WTC11 (cell line): ENCODE measurements around the gene SLC25A21. TPM values are rescaled to one million over a fixed set of nuclear protein-coding genes. Genes with fewer than 3 reads are reported as not detected.

ENCODE experiments used
- ATAC-seq: fragments of 200-7000 bp; cut with Tn5 transposase; 2 replicates; pipeline ENCODE4 v1.10.0; 2021; ENCODE audit warnings: mild to moderate bottlenecking, moderate library complexity
- CTCF ChIA-PET: fragments of 300-600 bp; sonication (Branson Sonifier 250); formaldehyde crosslinking; loops from one replicate; lab custom pipeline; 2021; ENCODE audit warnings: antibody characterized with exemption; lab: Charles Lee
- POLR2A ChIA-PET: fragments of 350-600 bp; sonication (Branson Sonifier 250); formaldehyde crosslinking; loops from one replicate; lab custom pipeline; 2021; ENCODE audit warnings: antibody characterized with exemption; lab: Charles Lee
- DNase-seq: peaks from one replicate; pipeline ENCODE4 v3.0.0; 2021; ENCODE audit warnings: low spot score
- H3K27ac Mint-ChIP-seq: 2 replicates; pipeline ENCODE4 v1.8.0; 2021; ENCODE audit warnings: mixed read lengths
- H3K27me3 Mint-ChIP-seq: 2 replicates; pipeline ENCODE4 v1.8.0; 2021; ENCODE audit warnings: low read depth, mild to moderate bottlenecking, moderate library complexity, mixed read lengths
- H3K36me3 Mint-ChIP-seq: 2 replicates; pipeline ENCODE4 v1.8.0; 2021; ENCODE audit warnings: mixed read lengths
- H3K4me1 Mint-ChIP-seq: 2 replicates; pipeline ENCODE4 v1.8.0; 2022; ENCODE audit warnings: mixed read lengths
- H3K4me3 Mint-ChIP-seq: 2 replicates; pipeline ENCODE4 v1.8.0; 2021; ENCODE audit warnings: mild to moderate bottlenecking, moderate library complexity, mixed read lengths
- H3K9me3 Mint-ChIP-seq: 2 replicates; pipeline ENCODE4 v1.8.0; 2021; ENCODE audit warnings: mixed read lengths
- ELF4 ChIP-seq: sonication (generic); formaldehyde crosslinking; IDR thresholded peaks from 2 replicates; pipeline ENCODE4 v1.8.1; 2022; ENCODE audit warnings: low read depth, mild to moderate bottlenecking, moderate library complexity, missing genetic modification reagents
- ETV6 ChIP-seq: sonication (generic); formaldehyde crosslinking; IDR thresholded peaks from 2 replicates; pipeline ENCODE4 v1.8.1; 2022; ENCODE audit warnings: mild to moderate bottlenecking, missing genetic modification reagents
- FOXP1 ChIP-seq: sonication (generic); formaldehyde crosslinking; IDR thresholded peaks from 2 replicates; pipeline ENCODE4 v1.8.0; 2022; ENCODE audit warnings: missing genetic modification reagents, mild to moderate bottlenecking, moderate library complexity, borderline replicate concordance
- NFATC4 ChIP-seq: fragments of 250-450 bp; sonication (Bioruptor Pico); IDR thresholded peaks from 2 replicates; pipeline ENCODE4 v1.9.0; 2021; ENCODE audit warnings: mild to moderate bottlenecking
- ZBTB21 ChIP-seq: sonication (generic); formaldehyde crosslinking; IDR thresholded peaks from 2 replicates; pipeline ENCODE4 v1.8.1; 2023; ENCODE audit warnings: mild to moderate bottlenecking, missing genetic modification reagents, borderline replicate concordance
- ZNF121 ChIP-seq: sonication (generic); formaldehyde crosslinking; IDR thresholded peaks from 2 replicates; pipeline ENCODE4 v1.8.0; 2023; ENCODE audit warnings: missing genetic modification reagents
- ZNF138 ChIP-seq: sonication (generic); formaldehyde crosslinking; conservative IDR thresholded peaks from 2 replicates; pipeline ENCODE4 v1.8.1; 2022; ENCODE audit warnings: mild to moderate bottlenecking, moderate library complexity, missing genetic modification reagents
- ZNF263 ChIP-seq: sonication (generic); formaldehyde crosslinking; IDR thresholded peaks from 2 replicates; pipeline ENCODE4 v1.8.1; 2022; ENCODE audit warnings: low read depth, mild to moderate bottlenecking, moderate library complexity, missing genetic modification reagents
- ZNF423 ChIP-seq: fragments of 250-450 bp; sonication (Bioruptor Pico); IDR thresholded peaks from 2 replicates; pipeline ENCODE4 v2.1.2; 2022; ENCODE audit warnings: mild to moderate bottlenecking, moderate library complexity
- total RNA-seq: library from RNA; stranded (reverse); gene quantifications from 3 replicates; pipeline ENCODE4 v1.2.3, GENCODE V29; 2021
- TF ChIP-seq, protein P1 (sequence below): sonication (generic); formaldehyde crosslinking; IDR thresholded peaks from 2 replicates; pipeline ENCODE4 v1.8.1; 2023; ENCODE audit warnings: mild to moderate bottlenecking, missing genetic modification reagents, borderline replicate concordance
- TF ChIP-seq, protein P2 (sequence below): fragments of 250-450 bp; sonication (Bioruptor Pico); IDR thresholded peaks from 2 replicates; pipeline ENCODE4 v1.9.0; 2021; ENCODE audit warnings: mild to moderate bottlenecking
- TF ChIP-seq, protein P3 (sequence below): sonication (generic); formaldehyde crosslinking; IDR thresholded peaks from 2 replicates; pipeline ENCODE4 v1.8.1; 2022; ENCODE audit warnings: mild to moderate bottlenecking, moderate library complexity, missing genetic modification reagents
- TF ChIP-seq, protein P4 (sequence below): sonication (generic); formaldehyde crosslinking; IDR thresholded peaks from 2 replicates; pipeline ENCODE4 v1.8.1; 2022; ENCODE audit warnings: missing genetic modification reagents, borderline replicate concordance
- TF ChIP-seq, protein P5 (sequence below): fragments of 250-450 bp; sonication (Bioruptor Pico); IDR thresholded peaks from 2 replicates; pipeline ENCODE4 v1.9.0; 2021; ENCODE audit warnings: mild to moderate bottlenecking
- TF ChIP-seq, protein P6 (sequence below): fragments of 250-450 bp; sonication (Bioruptor Pico); IDR thresholded peaks from 2 replicates; pipeline ENCODE4 v1.8.0; 2021; ENCODE audit warnings: mild to moderate bottlenecking
- TF ChIP-seq, protein P7 (sequence below): sonication (generic); formaldehyde crosslinking; conservative IDR thresholded peaks from 2 replicates; pipeline ENCODE4 v1.8.1; 2023; ENCODE audit warnings: mild to moderate bottlenecking, low read depth, missing genetic modification reagents, moderate library complexity
- TF ChIP-seq, protein P8 (sequence below): sonication (generic); formaldehyde crosslinking; IDR thresholded peaks from 2 replicates; pipeline ENCODE4 v1.8.0; 2022; ENCODE audit warnings: mild to moderate bottlenecking, missing genetic modification reagents

SLC25A21 gene
- total RNA-seq, 1 experiment from 2014 or later: 8.2 TPM

DNA sequence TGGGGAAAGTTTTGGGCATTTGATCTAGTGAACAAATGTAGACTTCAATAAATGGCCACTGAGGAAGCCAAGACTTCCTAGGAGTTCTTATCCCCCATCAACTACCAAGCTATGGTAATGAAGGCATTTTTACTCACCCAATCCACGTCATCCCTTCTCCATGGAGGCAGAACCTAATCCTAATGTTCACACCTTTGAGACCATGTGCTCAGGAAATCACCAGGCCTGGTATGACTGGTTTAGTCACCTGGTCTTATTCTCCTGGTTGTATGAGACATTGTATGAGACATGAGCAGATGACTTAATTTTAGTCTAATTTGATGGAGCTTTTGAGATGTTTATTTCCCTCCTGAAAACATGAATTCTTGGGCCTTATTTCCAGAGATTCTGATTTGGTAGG, 422.2 kb downstream of the SLC25A21 start:
- ATAC-seq (no peak), DNase-seq (no peak)
- Mint-ChIP-seq H3K27me3 (no peaks in the 10 kb centered on the region), H3K4me1 (0 out of 2 replicates have a peak, but pooled peaks cover 9% of the 10 kb centered on the region), H3K4me3 (no peak overlapping the region), H3K36me3 (peaks cover 10% of the 10 kb centered on the region), H3K27ac (no peak overlapping the region), H3K9me3 (peaks cover 35% of the 10 kb centered on the region)
- POLR2A ChIA-PET: interaction anchor here (0.5 kb wide), 1 partner anchor 196 kb away, joined by 4 read pairs; no protein-coding TSS in a partner anchor
- TF ChIP-seq, protein P1, sequence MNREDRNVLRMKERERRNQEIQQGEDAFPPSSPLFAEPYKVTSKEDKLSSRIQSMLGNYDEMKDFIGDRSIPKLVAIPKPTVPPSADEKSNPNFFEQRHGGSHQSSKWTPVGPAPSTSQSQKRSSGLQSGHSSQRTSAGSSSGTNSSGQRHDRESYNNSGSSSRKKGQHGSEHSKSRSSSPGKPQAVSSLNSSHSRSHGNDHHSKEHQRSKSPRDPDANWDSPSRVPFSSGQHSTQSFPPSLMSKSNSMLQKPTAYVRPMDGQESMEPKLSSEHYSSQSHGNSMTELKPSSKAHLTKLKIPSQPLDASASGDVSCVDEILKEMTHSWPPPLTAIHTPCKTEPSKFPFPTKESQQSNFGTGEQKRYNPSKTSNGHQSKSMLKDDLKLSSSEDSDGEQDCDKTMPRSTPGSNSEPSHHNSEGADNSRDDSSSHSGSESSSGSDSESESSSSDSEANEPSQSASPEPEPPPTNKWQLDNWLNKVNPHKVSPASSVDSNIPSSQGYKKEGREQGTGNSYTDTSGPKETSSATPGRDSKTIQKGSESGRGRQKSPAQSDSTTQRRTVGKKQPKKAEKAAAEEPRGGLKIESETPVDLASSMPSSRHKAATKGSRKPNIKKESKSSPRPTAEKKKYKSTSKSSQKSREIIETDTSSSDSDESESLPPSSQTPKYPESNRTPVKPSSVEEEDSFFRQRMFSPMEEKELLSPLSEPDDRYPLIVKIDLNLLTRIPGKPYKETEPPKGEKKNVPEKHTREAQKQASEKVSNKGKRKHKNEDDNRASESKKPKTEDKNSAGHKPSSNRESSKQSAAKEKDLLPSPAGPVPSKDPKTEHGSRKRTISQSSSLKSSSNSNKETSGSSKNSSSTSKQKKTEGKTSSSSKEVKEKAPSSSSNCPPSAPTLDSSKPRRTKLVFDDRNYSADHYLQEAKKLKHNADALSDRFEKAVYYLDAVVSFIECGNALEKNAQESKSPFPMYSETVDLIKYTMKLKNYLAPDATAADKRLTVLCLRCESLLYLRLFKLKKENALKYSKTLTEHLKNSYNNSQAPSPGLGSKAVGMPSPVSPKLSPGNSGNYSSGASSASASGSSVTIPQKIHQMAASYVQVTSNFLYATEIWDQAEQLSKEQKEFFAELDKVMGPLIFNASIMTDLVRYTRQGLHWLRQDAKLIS: no peak
- TF ChIP-seq ZNF263 (CRISPR knock-in tag): no peak
- no peak for TF ChIP-seq NFATC4 (CRISPR knock-in tag)
- TF ChIP-seq ELF4 (CRISPR knock-in tag): no peak
- TF ChIP-seq, protein P2, sequence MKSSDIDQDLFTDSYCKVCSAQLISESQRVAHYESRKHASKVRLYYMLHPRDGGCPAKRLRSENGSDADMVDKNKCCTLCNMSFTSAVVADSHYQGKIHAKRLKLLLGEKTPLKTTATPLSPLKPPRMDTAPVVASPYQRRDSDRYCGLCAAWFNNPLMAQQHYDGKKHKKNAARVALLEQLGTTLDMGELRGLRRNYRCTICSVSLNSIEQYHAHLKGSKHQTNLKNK (CRISPR knock-in tag): no peak
- no peak for TF ChIP-seq ZNF138 (CRISPR knock-in tag)
- TF ChIP-seq, protein P3, sequence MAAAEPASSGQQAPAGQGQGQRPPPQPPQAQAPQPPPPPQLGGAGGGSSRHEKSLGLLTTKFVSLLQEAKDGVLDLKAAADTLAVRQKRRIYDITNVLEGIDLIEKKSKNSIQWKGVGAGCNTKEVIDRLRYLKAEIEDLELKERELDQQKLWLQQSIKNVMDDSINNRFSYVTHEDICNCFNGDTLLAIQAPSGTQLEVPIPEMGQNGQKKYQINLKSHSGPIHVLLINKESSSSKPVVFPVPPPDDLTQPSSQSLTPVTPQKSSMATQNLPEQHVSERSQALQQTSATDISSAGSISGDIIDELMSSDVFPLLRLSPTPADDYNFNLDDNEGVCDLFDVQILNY (CRISPR knock-in tag): no peak
- TF ChIP-seq ETV6 (CRISPR knock-in tag): no peak
- TF ChIP-seq ZNF121 (CRISPR knock-in tag): no peak
- no peak for TF ChIP-seq FOXP1 (CRISPR knock-in tag)
- no peak for TF ChIP-seq ZBTB21
- TF ChIP-seq, protein P4, sequence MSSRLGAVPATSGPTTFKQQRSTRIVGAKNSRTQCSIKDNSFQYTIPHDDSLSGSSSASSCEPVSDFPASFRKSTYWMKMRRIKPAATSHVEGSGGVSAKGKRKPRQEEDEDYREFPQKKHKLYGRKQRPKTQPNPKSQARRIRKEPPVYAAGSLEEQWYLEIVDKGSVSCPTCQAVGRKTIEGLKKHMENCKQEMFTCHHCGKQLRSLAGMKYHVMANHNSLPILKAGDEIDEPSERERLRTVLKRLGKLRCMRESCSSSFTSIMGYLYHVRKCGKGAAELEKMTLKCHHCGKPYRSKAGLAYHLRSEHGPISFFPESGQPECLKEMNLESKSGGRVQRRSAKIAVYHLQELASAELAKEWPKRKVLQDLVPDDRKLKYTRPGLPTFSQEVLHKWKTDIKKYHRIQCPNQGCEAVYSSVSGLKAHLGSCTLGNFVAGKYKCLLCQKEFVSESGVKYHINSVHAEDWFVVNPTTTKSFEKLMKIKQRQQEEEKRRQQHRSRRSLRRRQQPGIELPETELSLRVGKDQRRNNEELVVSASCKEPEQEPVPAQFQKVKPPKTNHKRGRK (CRISPR knock-in tag): no peak
- TF ChIP-seq, protein P5, sequence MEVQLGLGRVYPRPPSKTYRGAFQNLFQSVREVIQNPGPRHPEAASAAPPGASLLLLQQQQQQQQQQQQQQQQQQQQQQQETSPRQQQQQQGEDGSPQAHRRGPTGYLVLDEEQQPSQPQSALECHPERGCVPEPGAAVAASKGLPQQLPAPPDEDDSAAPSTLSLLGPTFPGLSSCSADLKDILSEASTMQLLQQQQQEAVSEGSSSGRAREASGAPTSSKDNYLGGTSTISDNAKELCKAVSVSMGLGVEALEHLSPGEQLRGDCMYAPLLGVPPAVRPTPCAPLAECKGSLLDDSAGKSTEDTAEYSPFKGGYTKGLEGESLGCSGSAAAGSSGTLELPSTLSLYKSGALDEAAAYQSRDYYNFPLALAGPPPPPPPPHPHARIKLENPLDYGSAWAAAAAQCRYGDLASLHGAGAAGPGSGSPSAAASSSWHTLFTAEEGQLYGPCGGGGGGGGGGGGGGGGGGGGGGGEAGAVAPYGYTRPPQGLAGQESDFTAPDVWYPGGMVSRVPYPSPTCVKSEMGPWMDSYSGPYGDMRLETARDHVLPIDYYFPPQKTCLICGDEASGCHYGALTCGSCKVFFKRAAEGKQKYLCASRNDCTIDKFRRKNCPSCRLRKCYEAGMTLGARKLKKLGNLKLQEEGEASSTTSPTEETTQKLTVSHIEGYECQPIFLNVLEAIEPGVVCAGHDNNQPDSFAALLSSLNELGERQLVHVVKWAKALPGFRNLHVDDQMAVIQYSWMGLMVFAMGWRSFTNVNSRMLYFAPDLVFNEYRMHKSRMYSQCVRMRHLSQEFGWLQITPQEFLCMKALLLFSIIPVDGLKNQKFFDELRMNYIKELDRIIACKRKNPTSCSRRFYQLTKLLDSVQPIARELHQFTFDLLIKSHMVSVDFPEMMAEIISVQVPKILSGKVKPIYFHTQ (CRISPR knock-in tag): no peak
- no peak for TF ChIP-seq ZNF423 (CRISPR knock-in tag)
- TF ChIP-seq, protein P6, sequence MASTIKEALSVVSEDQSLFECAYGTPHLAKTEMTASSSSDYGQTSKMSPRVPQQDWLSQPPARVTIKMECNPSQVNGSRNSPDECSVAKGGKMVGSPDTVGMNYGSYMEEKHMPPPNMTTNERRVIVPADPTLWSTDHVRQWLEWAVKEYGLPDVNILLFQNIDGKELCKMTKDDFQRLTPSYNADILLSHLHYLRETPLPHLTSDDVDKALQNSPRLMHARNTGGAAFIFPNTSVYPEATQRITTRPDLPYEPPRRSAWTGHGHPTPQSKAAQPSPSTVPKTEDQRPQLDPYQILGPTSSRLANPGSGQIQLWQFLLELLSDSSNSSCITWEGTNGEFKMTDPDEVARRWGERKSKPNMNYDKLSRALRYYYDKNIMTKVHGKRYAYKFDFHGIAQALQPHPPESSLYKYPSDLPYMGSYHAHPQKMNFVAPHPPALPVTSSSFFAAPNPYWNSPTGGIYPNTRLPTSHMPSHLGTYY: no peak
- TF ChIP-seq, protein P7, sequence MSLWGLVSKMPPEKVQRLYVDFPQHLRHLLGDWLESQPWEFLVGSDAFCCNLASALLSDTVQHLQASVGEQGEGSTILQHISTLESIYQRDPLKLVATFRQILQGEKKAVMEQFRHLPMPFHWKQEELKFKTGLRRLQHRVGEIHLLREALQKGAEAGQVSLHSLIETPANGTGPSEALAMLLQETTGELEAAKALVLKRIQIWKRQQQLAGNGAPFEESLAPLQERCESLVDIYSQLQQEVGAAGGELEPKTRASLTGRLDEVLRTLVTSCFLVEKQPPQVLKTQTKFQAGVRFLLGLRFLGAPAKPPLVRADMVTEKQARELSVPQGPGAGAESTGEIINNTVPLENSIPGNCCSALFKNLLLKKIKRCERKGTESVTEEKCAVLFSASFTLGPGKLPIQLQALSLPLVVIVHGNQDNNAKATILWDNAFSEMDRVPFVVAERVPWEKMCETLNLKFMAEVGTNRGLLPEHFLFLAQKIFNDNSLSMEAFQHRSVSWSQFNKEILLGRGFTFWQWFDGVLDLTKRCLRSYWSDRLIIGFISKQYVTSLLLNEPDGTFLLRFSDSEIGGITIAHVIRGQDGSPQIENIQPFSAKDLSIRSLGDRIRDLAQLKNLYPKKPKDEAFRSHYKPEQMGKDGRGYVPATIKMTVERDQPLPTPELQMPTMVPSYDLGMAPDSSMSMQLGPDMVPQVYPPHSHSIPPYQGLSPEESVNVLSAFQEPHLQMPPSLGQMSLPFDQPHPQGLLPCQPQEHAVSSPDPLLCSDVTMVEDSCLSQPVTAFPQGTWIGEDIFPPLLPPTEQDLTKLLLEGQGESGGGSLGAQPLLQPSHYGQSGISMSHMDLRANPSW (CRISPR knock-in tag): no peak
- TF ChIP-seq, protein P8, sequence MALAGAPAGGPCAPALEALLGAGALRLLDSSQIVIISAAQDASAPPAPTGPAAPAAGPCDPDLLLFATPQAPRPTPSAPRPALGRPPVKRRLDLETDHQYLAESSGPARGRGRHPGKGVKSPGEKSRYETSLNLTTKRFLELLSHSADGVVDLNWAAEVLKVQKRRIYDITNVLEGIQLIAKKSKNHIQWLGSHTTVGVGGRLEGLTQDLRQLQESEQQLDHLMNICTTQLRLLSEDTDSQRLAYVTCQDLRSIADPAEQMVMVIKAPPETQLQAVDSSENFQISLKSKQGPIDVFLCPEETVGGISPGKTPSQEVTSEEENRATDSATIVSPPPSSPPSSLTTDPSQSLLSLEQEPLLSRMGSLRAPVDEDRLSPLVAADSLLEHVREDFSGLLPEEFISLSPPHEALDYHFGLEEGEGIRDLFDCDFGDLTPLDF (CRISPR knock-in tag): no peak
- CTCF ChIA-PET: interaction anchor here (2.0 to 2.1 kb wide), 2 partner anchors 102 to 192 kb away, joined by 6 to 8 read pairs; no protein-coding TSS in a partner anchor
